ENCODE measurements around the gene TEX14. TPM values are rescaled to one million over a fixed set of nuclear protein-coding genes. Genes with fewer than 3 reads are reported as not detected.
"Not testable (repeated sequence)": the region's sequence is repeated elsewhere in the genome, so short reads cannot be mapped to it uniquely, and the experiment has no call there.

The TEX14 gene
- total RNA-seq, 4 donors from 2014 or later: 0.13 TPM; not detected in 3

GRCh38 chr17:58688521-58688920, 3.3 kb downstream of the TEX14 start:
- H3K27ac ChIP-seq: no peak overlapping the region
- peaks cover 0 to 6% (median 0%) of the 10 kb centered on the region in 4 donors for H3K4me1 ChIP-seq
- no peaks in the 10 kb centered on the region for H3K27me3 ChIP-seq
- TF ChIP-seq POLR2A (IDR thresholded peaks at IDR 0.05) (no peak), CTCF (IDR thresholded peaks at IDR 0.05) (no peak)
- DNase-seq: no peak
- no peak overlapping the region for H3K4me3 ChIP-seq
- peaks cover 0 to 8% (median 0%) of the 10 kb centered on the region in 4 donors for H3K9me3 ChIP-seq
- H3K36me3 ChIP-seq: no peaks in the 10 kb centered on the region

GRCh38 chr17:58686980-58687379, 4.9 kb downstream of the TEX14 start:
- Histone ChIP-seq H3K27ac (no peak overlapping the region), H3K4me1 (no peaks in the 10 kb centered on the region), H3K27me3 (no peaks in the 10 kb centered on the region), H3K4me3 (no peak overlapping the region), H3K36me3 (no peaks in the 10 kb centered on the region), H3K9me3 (peaks cover 0 to 4% (median 0%) of the 10 kb centered on the region in 4 donors)
- TF ChIP-seq CTCF (IDR thresholded peaks at IDR 0.05) (no peak), POLR2A (IDR thresholded peaks at IDR 0.05) (no peak)
- no peak for DNase-seq

- not testable (repeated sequence) for H3K36me3 ChIP-seq, H3K4me3 ChIP-seq, H3K27me3 ChIP-seq, H3K4me1 ChIP-seq, DNase-seq, H3K9me3 ChIP-seq, H3K27ac ChIP-seq
Measured at GRCh38 chr17:58684462-58684861, 7.4 kb downstream of the TEX14 start.

- TF ChIP-seq CTCF (IDR thresholded peaks at IDR 0.05): no peak
- no peak for TF ChIP-seq POLR2A (IDR thresholded peaks at IDR 0.05)
- no peak for DNase-seq
- Histone ChIP-seq H3K4me1 (no peaks in the 10 kb centered on the region), H3K36me3 (no peaks in the 10 kb centered on the region), H3K27me3 (no peaks in the 10 kb centered on the region), H3K27ac (no peak overlapping the region), H3K9me3 (no peaks in the 10 kb centered on the region), H3K4me3 (no peak overlapping the region)
Measured at GRCh38 chr17:58684003-58684402, 7.8 kb downstream of the TEX14 start.

GRCh38 chr17:58680038-58680369, 11.8 kb downstream of the TEX14 start:
- no peaks in the 10 kb centered on the region for H3K36me3 ChIP-seq
- DNase-seq: no peak
- no peak overlapping the region for H3K4me3 ChIP-seq
- TF ChIP-seq CTCF (IDR thresholded peaks at IDR 0.05) (no peak), POLR2A (IDR thresholded peaks at IDR 0.05) (no peak)
- H3K27ac ChIP-seq: no peak overlapping the region
- no peaks in the 10 kb centered on the region for H3K9me3 ChIP-seq
- H3K27me3 ChIP-seq: no peaks in the 10 kb centered on the region
- H3K4me1 ChIP-seq: no peaks in the 10 kb centered on the region

- H3K4me3 ChIP-seq: no peak overlapping the region
- H3K9me3 ChIP-seq: no peaks in the 10 kb centered on the region
- H3K27me3 ChIP-seq: no peaks in the 10 kb centered on the region
- H3K36me3 ChIP-seq: no peaks in the 10 kb centered on the region
- no peak for DNase-seq
- TF ChIP-seq POLR2A (IDR thresholded peaks at IDR 0.05) (no peak), CTCF (IDR thresholded peaks at IDR 0.05) (no peak)
- H3K4me1 ChIP-seq: no peaks in the 10 kb centered on the region
- no peak overlapping the region for H3K27ac ChIP-seq
Measured at GRCh38 chr17:58679263-58680037, 12.4 kb downstream of the TEX14 start.

GRCh38 chr17:58678287-58678686, 13.6 kb downstream of the TEX14 start:
- not testable (repeated sequence) for H3K27me3 ChIP-seq, H3K27ac ChIP-seq, H3K36me3 ChIP-seq, H3K4me3 ChIP-seq, H3K4me1 ChIP-seq, DNase-seq, H3K9me3 ChIP-seq
